Activated B cell treated with CpG ODN at 0.5 μM for 24 hours (primary cell): Measurements from ENCODE around the gene BICD1. TPM values are rescaled to one million over a fixed set of nuclear protein-coding genes. Genes with fewer than 3 reads are reported as not detected.
A peak's percentile ranks its signal among the peaks of the same experiment; 100 is the strongest.

Experiments
- ATAC-seq: fragments of 200-7000 bp; cut with Tn5 transposase; one replicate; pipeline ENCODE4 v1.10.0; 2021; ENCODE audit warnings: low read depth, mild to moderate bottlenecking, moderate library complexity
- CTCF ChIA-PET: fragments of 350-600 bp; sonication (Branson Sonifier 250); formaldehyde crosslinking; loops from one replicate; lab custom pipeline; 2021; ENCODE audit warnings: antibody characterized with exemption; lab: Charles Lee
- POLR2A ChIA-PET: fragments of 350-600 bp; sonication (Branson Sonifier 250); formaldehyde crosslinking; loops from one replicate; lab custom pipeline; 2021; ENCODE audit warnings: antibody characterized with exemption; lab: Charles Lee
- DNase-seq: peaks from one replicate; pipeline ENCODE4 v3.0.0; 2022
- H3K27ac Mint-ChIP-seq: one replicate; pipeline ENCODE4 v1.8.0; 2020; ENCODE audit warnings: mixed read lengths
- H3K27me3 Mint-ChIP-seq: one replicate; pipeline ENCODE4 v1.8.0; 2021; ENCODE audit warnings: mixed read lengths
- H3K36me3 Mint-ChIP-seq: one replicate; pipeline ENCODE4 v1.8.0; 2021; ENCODE audit warnings: low read depth, mixed read lengths
- H3K4me1 Mint-ChIP-seq: one replicate; pipeline ENCODE4 v1.8.0; 2021; ENCODE audit warnings: mixed read lengths
- H3K4me3 Mint-ChIP-seq: one replicate; pipeline ENCODE4 v1.8.0; 2020; ENCODE audit warnings: mild to moderate bottlenecking, mixed read lengths
- H3K9me3 Mint-ChIP-seq: one replicate; pipeline ENCODE4 v1.8.0; 2020; ENCODE audit warnings: mixed read lengths
- intact Hi-C: fragments of 100-400 bp; cut with micrococcal nuclease; formaldehyde crosslinking; loops from one replicate; pipeline ENCODE4 v1.15.1; 2024
- total RNA-seq: library from RNA; stranded (reverse); gene quantifications from 2 replicates; pipeline ENCODE4 v1.2.3, GENCODE V29; 2022
- TF ChIP-seq, protein P1 (sequence below): fragments of 200-600 bp; IDR thresholded peaks from one replicate; pipeline ENCODE4 v1.8.0; 2022; ENCODE audit warnings: antibody characterized with exemption, mild to moderate bottlenecking

Gene BICD1
- total RNA-seq, 1 donor from 2014 or later: 67.6 TPM

GRCh38 chr12:32254260-32254956 is 147.8 kb downstream of the BICD1 start:
- Mint-ChIP-seq H3K27me3 (no peaks in the 10 kb centered on the region), H3K36me3 (peaks cover 21% of the 10 kb centered on the region), H3K9me3 (no peaks in the 10 kb centered on the region), H3K27ac (peak overlapping the region; percentile 2), H3K4me3 (no peak overlapping the region), H3K4me1 (peaks cover 38% of the 10 kb centered on the region)
- ChIA-PET CTCF (interaction anchor here (1.0 kb wide), 1 partner anchor 11 kb away, joined by 4 read pairs; no protein-coding TSS in a partner anchor), POLR2A (no interaction called here)
- DNase-seq (no peak), ATAC-seq (no peak)
- intact Hi-C loops: no loop called here
- TF ChIP-seq, protein P1, sequence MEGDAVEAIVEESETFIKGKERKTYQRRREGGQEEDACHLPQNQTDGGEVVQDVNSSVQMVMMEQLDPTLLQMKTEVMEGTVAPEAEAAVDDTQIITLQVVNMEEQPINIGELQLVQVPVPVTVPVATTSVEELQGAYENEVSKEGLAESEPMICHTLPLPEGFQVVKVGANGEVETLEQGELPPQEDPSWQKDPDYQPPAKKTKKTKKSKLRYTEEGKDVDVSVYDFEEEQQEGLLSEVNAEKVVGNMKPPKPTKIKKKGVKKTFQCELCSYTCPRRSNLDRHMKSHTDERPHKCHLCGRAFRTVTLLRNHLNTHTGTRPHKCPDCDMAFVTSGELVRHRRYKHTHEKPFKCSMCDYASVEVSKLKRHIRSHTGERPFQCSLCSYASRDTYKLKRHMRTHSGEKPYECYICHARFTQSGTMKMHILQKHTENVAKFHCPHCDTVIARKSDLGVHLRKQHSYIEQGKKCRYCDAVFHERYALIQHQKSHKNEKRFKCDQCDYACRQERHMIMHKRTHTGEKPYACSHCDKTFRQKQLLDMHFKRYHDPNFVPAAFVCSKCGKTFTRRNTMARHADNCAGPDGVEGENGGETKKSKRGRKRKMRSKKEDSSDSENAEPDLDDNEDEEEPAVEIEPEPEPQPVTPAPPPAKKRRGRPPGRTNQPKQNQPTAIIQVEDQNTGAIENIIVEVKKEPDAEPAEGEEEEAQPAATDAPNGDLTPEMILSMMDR: no peak

DNA sequence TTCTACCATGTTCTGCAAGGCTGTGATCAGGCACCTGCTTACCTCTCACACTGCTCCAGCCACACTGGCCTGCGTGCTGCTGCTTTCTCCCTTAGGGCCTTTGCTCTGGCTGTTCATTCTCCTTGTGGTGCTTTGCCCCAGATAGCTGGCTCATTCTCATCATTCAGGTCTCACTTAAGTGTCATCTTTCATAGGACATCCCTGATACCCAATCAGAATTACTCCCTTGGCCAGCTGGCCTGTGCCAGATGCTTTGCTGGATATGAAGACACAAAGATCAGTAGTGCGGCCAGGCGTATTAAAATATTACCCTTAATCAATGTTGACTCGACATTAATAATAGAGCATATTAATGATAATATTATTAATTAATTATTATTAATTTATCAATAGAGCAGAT is 148.9 kb downstream of the BICD1 start:
- H3K36me3 Mint-ChIP-seq: peaks cover 21% of the 10 kb centered on the region
- DNase-seq (no peak), ATAC-seq (no peak)
- H3K4me1 Mint-ChIP-seq: peaks cover 39% of the 10 kb centered on the region
- CTCF ChIA-PET: no interaction called here
- TF ChIP-seq, protein P1: no peak
- H3K4me3 Mint-ChIP-seq: no peak overlapping the region
- H3K27ac Mint-ChIP-seq: no peak overlapping the region
- H3K9me3 Mint-ChIP-seq: no peaks in the 10 kb centered on the region
- intact Hi-C loops: no loop called here
- POLR2A ChIA-PET: no interaction called here
- no peaks in the 10 kb centered on the region for H3K27me3 Mint-ChIP-seq

- intact Hi-C loops: no loop called here
- peaks cover 21% of the 10 kb centered on the region for H3K36me3 Mint-ChIP-seq
- no peaks in the 10 kb centered on the region for H3K27me3 Mint-ChIP-seq
- POLR2A ChIA-PET: interaction anchor here (1.4 kb wide), 1 partner anchor 605 kb away, joined by 4 read pairs; no protein-coding TSS in a partner anchor
- ATAC-seq (no peak), DNase-seq (no peak)
- TF ChIP-seq, protein P1: no peak
- no peak overlapping the region for H3K4me3 Mint-ChIP-seq
- no peak overlapping the region for H3K27ac Mint-ChIP-seq
- no peaks in the 10 kb centered on the region for H3K9me3 Mint-ChIP-seq
- peaks cover 37% of the 10 kb centered on the region for H3K4me1 Mint-ChIP-seq
- CTCF ChIA-PET: no interaction called here
These were observed 151.2 kb downstream of the BICD1 start for GRCh38 chr12:32257695-32258496.

GRCh38 chr12:32260696-32261095 is 154.0 kb downstream of the BICD1 start:
- ATAC-seq (no peak), DNase-seq (no peak)
- Mint-ChIP-seq H3K9me3 (peaks cover under 1% of the 10 kb centered on the region), H3K27me3 (no peaks in the 10 kb centered on the region), H3K4me1 (peaks cover 41% of the 10 kb centered on the region), H3K4me3 (no peak overlapping the region), H3K36me3 (peaks cover 8% of the 10 kb centered on the region), H3K27ac (no peak overlapping the region)
- TF ChIP-seq, protein P1: no peak
- ChIA-PET CTCF (no interaction called here), POLR2A (no interaction called here)
- intact Hi-C loops: loop anchor here (1.0 kb wide), 1 partner anchor 52 kb away; no protein-coding TSS in a partner anchor

GRCh38 chr12:32261638-32262037 is 155.0 kb downstream of the BICD1 start:
- TF ChIP-seq, protein P1: no peak
- no peak overlapping the region for H3K4me3 Mint-ChIP-seq
- no peak for ATAC-seq
- peaks cover 7% of the 10 kb centered on the region for H3K36me3 Mint-ChIP-seq
- peak overlapping the region; percentile 1 for H3K27ac Mint-ChIP-seq
- intact Hi-C loops: loop anchor here (1.0 kb wide), 1 partner anchor 51 kb away; no protein-coding TSS in a partner anchor
- H3K27me3 Mint-ChIP-seq: no peaks in the 10 kb centered on the region
- H3K9me3 Mint-ChIP-seq: peaks cover 2% of the 10 kb centered on the region
- peaks cover 50% of the 10 kb centered on the region for H3K4me1 Mint-ChIP-seq
- no peak for DNase-seq
- POLR2A ChIA-PET: interaction anchor here (0.5 to 0.7 kb wide), 2 partner anchors 39 to 671 kb away, joined by 3 to 6 read pairs; no protein-coding TSS in a partner anchor
- CTCF ChIA-PET: interaction anchor here (0.6 to 1.4 kb wide), 5 partner anchors 8 to 283 kb away, joined by 3 to 10 read pairs (median 4); no protein-coding TSS in a partner anchor
